Measurements from ENCODE around the gene RNFT2.

RNFT2 gene

GRCh38 chr12:116760622-116761020 lies 22.5 kb downstream of the RNFT2 start:
- no peak overlapping the region for H3K4me3 ChIP-seq (ENCODE audit: low read length)
- TF ChIP-seq CTCF (IDR thresholded peaks at IDR 0.05; ENCODE audit: insufficient read depth, low read depth, low read length, missing control alignments): no peak
- no peak for DNase-seq (ENCODE audit: low read depth)

- no peak overlapping the region for H3K4me3 ChIP-seq (ENCODE audit: low read length)
- DNase-seq (ENCODE audit: low read depth): no peak
- TF ChIP-seq CTCF (IDR thresholded peaks at IDR 0.05; ENCODE audit: insufficient read depth, low read depth, low read length, missing control alignments): no peak
These were observed 23.4 kb downstream of the RNFT2 start for GRCh38 chr12:116761499-116761898.

GRCh38 chr12:116765271-116765670 lies 27.2 kb downstream of the RNFT2 start:
- no peak for DNase-seq (ENCODE audit: low read depth)
- H3K4me3 ChIP-seq (ENCODE audit: low read length): no peak overlapping the region
- TF ChIP-seq CTCF (IDR thresholded peaks at IDR 0.05; ENCODE audit: insufficient read depth, low read depth, low read length, missing control alignments): no peak

GRCh38 chr12:116766285-116766684 lies 28.2 kb downstream of the RNFT2 start:
- no peak overlapping the region for H3K4me3 ChIP-seq (ENCODE audit: low read length)
- no peak for DNase-seq (ENCODE audit: low read depth)
- no peak for TF ChIP-seq CTCF (IDR thresholded peaks at IDR 0.05; ENCODE audit: insufficient read depth, low read depth, low read length, missing control alignments)

GRCh38 chr12:116766746-116767145 lies 28.6 kb downstream of the RNFT2 start:
- DNase-seq (ENCODE audit: low read depth): no peak
- TF ChIP-seq CTCF (IDR thresholded peaks at IDR 0.05; ENCODE audit: insufficient read depth, low read depth, low read length, missing control alignments): no peak
- H3K4me3 ChIP-seq (ENCODE audit: low read length): no peak overlapping the region

GRCh38 chr12:116771651-116772050 lies 33.5 kb downstream of the RNFT2 start:
- no peak for TF ChIP-seq CTCF (IDR thresholded peaks at IDR 0.05; ENCODE audit: insufficient read depth, low read depth, low read length, missing control alignments)
- no peak overlapping the region for H3K4me3 ChIP-seq (ENCODE audit: low read length)
- no peak for DNase-seq (ENCODE audit: low read depth)

- H3K4me3 ChIP-seq (ENCODE audit: low read length): no peak overlapping the region
- TF ChIP-seq CTCF (IDR thresholded peaks at IDR 0.05; ENCODE audit: insufficient read depth, low read depth, low read length, missing control alignments): no peak
- DNase-seq (ENCODE audit: low read depth): no peak
These were observed 35.2 kb downstream of the RNFT2 start for GRCh38 chr12:116773276-116773731.
